IPS-20b (cell line): Measurements from ENCODE around the gene FOXJ3.

Experiments
- H3K27ac ChIP-seq: one replicate; pipeline ENCODE4 v1.5.1; 2013; ENCODE audit warnings: low read length
- H3K27me3 ChIP-seq: 2 replicates; pipeline ENCODE4 v1.6.1; 2013; ENCODE audit warnings: mild to moderate bottlenecking, low read length, inconsistent platforms; ENCODE audit not compliant: insufficient read depth
- H3K36me3 ChIP-seq: 2 replicates; pipeline ENCODE4 v1.6.1; 2013; ENCODE audit warnings: low read depth, mild to moderate bottlenecking, inconsistent platforms, low read length, moderate library complexity; ENCODE audit not compliant: insufficient read depth
- H3K4me1 ChIP-seq: 2 replicates; pipeline ENCODE4 v1.6.1; 2013; ENCODE audit warnings: mild to moderate bottlenecking, control low read depth, inconsistent platforms, low read length, moderate library complexity; ENCODE audit not compliant: insufficient read depth
- H3K4me3 ChIP-seq: 2 replicates; pipeline ENCODE4 v1.5.1; 2013; ENCODE audit warnings: mild to moderate bottlenecking, low read length, inconsistent platforms
- H3K9ac ChIP-seq: 2 replicates; pipeline ENCODE4 v1.6.1; 2013; ENCODE audit warnings: low read depth, mild to moderate bottlenecking, inconsistent platforms, low read length, moderate library complexity
- H3K9me3 ChIP-seq: 2 replicates; pipeline ENCODE4 v1.6.1; 2013; ENCODE audit warnings: mild to moderate bottlenecking, low read depth, low read length, inconsistent platforms; ENCODE audit not compliant: insufficient read depth

FOXJ3 gene

DNA sequence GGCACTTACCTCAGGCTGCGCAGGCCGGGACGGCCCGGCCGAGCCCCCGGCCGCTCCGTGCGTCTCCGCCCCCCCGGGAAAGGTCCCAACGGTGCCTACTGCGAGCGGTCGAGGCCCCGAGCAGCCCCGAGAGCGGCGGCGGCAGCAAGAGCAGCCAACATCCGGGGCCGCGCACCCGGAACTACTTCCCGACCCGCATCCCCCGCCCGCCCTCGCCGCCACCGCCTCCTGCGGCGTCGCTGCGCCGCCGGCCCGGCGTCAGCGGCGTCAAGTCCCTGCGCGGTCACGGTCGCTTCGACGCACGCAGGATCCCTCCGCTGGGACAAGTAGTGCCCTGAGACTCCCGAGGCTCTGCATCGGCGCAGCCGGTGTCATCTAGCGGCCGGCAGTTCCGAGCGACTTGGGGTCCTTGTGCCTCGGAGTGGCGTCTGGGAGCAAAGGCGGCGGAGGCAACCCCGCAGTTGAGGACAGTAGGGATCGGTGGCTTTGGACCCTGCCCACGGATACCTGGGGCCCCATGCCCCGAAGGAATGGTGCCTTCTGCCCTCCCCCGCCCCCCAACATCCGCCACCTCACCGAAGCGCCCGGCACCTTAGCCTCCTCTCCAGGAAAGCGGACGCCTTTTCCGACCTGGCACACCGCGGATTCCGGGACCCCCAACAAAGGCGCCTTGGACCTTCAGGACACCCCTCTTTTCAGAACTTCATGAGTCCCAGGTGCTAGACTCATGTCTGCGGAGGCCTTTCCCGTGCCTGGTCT is at the start of gene FOXJ3:
TSS of gene FOXJ3 (minus strand) at position 186 of the 759 bp plus-strand sequence. CDS start 24,142 bp downstream, outside the sequence.
- peaks cover 18% of the 10 kb centered on the region for H3K4me1 ChIP-seq
- H3K27ac ChIP-seq, result peak within 1 kb of the TSS; percentile 83
- no peaks in the 10 kb centered on the region for H3K9me3 ChIP-seq
- H3K27me3 ChIP-seq, result no peaks in the 10 kb centered on the region
- peak within 1 kb of the TSS; percentile 98 for H3K4me3 ChIP-seq
- peak within 1 kb of the TSS; percentile 92 for H3K9ac ChIP-seq
- H3K36me3 ChIP-seq, result no peaks in the 10 kb centered on the region

DNA sequence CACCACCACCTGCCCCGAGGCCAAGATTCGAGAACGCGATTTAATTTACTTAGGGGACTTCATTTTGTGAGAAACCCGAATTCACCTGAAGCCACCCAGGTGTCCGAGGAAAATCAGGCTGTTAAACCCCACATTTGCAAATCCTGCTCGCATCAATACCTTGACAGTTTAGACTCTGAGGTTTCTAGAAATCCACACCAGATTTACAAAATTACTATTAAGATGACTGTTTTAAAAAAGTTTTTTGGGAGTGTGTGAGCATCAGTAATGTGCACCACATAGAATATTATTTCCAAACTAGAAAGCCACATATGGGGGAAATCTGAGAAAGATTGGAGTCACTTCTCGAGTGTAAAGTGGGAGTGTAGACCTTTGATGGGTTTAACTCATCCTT is 46.2 kb upstream of the FOXJ3 start:
- no peak overlapping the region for H3K27ac ChIP-seq
- no peaks in the 10 kb centered on the region for H3K36me3 ChIP-seq
- H3K9ac ChIP-seq, result peak overlapping the region; percentile 45; the same call in 1 of the 2 replicates
- peak overlapping the region; percentile 76 for H3K4me3 ChIP-seq
- no peaks in the 10 kb centered on the region for H3K4me1 ChIP-seq
- H3K27me3 ChIP-seq, result peaks cover 50% of the 10 kb centered on the region
- H3K9me3 ChIP-seq, result no peaks in the 10 kb centered on the region

DNA sequence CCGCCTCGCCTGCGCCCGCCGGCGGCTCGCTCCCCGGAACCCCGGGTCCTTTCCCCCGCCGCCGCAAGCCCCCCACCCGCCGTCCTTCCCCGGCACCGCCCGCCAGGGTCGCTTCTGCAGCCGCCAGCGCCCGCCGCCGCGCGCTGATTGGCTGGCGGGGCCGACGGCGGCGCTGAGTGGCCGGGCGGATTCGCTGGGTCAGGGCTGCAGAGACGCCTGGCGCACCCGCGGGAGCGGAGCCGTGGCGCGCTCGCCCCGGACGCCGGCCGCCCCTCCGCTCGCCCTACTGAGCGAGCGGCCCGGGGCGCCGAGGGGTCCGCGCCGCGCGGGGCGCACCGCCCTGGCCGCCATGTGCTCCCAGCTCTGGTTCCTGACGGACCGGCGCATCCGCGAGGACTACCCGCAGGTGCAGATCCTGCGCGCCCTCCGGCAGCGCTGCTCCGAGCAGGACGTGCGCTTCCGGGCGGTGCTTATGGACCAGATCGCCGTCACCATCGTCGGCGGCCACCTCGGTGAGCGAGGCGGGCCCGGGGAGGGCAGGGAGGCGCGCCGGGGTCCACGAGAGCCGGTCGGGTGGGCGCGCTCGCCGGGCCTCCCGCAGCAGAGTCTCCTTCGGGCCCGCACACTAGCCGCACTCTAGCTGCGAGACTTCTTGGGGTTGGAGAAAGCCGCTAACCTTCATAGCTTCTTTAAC is 45.7 kb upstream of the FOXJ3 start, which contains the start of gene RIMKLA:
TSS of gene RIMKLA (plus strand) at position 207 of the 694 bp plus-strand sequence. CDS start at position 350, 143 bp downstream.
- Histone ChIP-seq H3K4me1 (no peaks in the 10 kb centered on the region), H3K27ac (no peak within 1 kb of the TSS), H3K4me3 (peak within 1 kb of the TSS; percentile 80), H3K36me3 (no peaks in the 10 kb centered on the region), H3K9ac (peak within 1 kb of the TSS; percentile 60; the same call in 1 of the 2 replicates), H3K27me3 (peaks cover 50% of the 10 kb centered on the region), H3K9me3 (no peaks in the 10 kb centered on the region)

DNA sequence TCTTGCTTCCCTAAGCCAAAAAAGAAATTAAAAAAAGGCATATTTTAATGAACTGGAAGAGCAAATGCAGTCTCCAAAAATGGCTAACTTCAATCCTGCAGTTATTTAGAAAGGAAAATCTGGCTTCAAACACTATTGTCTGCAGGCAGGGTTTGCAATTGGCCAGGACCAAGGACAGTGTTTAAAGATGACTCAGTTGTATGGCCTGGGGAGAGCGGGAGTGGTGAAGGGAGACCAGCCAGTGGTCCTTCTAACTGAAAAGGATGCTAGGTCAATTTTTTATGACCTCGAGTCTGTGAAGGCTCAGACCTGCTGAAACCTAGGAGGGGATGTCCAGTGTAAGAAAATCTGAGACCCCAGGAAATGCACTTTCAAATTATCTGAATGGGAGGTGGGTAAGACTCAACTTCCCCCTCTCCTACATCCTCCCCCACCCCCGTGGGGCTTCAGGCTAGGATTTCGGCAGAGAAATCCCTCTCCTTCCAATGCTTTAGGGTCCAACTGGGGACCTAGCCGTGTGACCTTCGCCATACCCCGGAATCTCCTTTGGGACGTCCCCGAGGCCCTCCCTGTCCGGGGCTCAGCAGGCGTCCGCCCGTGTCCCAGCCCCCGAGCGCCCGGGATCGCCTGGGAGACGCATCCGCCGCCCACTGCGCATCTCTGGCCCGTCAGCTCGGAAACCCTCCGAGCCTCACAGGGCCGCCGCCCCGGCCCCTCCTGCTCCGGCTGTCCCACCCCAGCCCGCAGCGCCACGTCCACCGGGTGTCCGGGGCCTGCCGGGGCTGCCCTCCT is 45.0 kb upstream of the FOXJ3 start:
- Histone ChIP-seq H3K27me3 (peaks cover 50% of the 10 kb centered on the region), H3K36me3 (no peaks in the 10 kb centered on the region), H3K4me3 (peak overlapping the region; percentile 80), H3K9ac (peak overlapping the region; percentile 60; the same call in 1 of the 2 replicates), H3K9me3 (no peaks in the 10 kb centered on the region), H3K4me1 (no peaks in the 10 kb centered on the region), H3K27ac (no peak overlapping the region)

DNA sequence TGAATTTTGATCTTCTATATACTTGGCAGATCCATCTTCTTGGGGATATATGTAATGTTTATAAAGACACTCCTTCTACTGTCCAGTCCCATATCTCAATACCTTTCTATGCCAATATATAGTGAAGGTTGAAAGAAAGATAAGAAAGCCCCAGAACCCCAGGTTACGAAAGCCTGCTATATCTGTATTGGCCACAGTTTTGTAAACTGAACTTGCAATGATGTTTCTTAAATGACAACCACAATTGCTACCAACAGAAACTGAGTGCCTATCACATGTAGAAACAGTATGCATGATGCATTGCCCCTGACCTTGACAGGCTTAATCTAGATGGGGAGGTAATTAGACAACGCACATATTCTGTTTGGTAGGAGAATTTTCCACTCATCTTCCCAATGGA is 37.8 kb upstream of the FOXJ3 start:
- Histone ChIP-seq H3K9ac (no peak overlapping the region), H3K9me3 (no peaks in the 10 kb centered on the region), H3K27ac (no peak overlapping the region), H3K4me3 (no peak overlapping the region), H3K4me1 (no peaks in the 10 kb centered on the region), H3K36me3 (no peaks in the 10 kb centered on the region), H3K27me3 (peaks cover 14% of the 10 kb centered on the region; the same call in 1 of the 2 replicates)

DNA sequence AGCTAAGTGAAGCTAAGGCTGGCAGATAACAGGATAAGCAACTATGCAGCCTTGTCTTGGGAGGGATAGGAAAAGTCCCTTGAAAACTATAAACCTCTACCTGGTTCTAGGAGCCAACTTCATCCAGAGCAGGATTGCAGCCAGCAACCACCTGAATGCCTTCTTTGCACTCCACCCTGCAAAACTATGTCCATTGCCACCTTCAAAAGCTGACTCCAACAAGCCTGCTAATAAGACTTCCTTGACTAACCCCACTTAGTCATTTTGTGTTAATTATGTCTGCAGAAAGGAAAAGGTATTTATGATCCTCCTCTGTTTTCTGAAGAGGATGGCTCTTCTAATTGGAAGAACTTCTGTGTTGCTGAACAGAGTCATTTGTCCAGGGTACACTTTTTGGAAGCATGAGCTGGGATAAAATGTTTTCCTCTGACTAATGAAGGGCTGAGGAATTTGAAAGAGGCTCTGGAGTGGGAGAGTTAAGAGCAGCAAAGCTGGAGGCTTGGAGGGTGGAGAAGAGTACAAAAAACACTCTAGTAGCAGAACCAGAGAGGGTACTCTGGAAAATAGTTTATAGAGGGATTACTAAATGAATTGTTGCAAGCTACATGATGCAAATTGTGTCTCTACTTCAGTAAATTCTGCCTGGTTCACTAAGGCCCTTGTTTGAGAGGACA is 36.0 kb upstream of the FOXJ3 start:
- Histone ChIP-seq H3K27me3 (0 out of 2 replicates have a peak, but pooled peaks cover 14% of the 10 kb centered on the region), H3K27ac (no peak overlapping the region), H3K9me3 (no peaks in the 10 kb centered on the region), H3K4me1 (no peaks in the 10 kb centered on the region), H3K9ac (no peak overlapping the region), H3K4me3 (no peak overlapping the region), H3K36me3 (no peaks in the 10 kb centered on the region)

DNA sequence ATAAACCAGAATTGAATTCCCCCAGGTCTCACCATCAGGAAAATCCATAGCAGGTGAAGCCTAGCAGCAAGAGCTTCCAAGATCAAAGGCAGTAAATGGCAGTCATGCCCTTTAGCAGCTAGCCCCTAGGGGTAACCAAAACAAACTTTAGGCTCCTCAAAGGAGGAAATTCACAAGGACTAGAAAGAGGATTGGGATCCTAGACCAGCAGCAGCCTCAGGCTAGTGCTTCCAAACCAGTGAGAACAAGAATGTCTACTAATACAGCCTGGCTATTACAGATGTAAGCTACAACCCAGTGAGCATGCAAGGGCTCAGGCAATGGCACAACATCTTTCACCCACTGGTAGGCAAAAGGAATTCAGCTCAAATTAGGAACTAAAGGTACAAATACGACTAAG is 34.4 kb upstream of the FOXJ3 start:
- H3K4me3 ChIP-seq, result no peak overlapping the region
- H3K27ac ChIP-seq, result no peak overlapping the region
- H3K4me1 ChIP-seq, result no peaks in the 10 kb centered on the region
- no peaks in the 10 kb centered on the region for H3K9me3 ChIP-seq
- H3K27me3 ChIP-seq, result 0 out of 2 replicates have a peak, but pooled peaks cover 14% of the 10 kb centered on the region
- H3K9ac ChIP-seq, result no peak overlapping the region
- H3K36me3 ChIP-seq, result no peaks in the 10 kb centered on the region

DNA sequence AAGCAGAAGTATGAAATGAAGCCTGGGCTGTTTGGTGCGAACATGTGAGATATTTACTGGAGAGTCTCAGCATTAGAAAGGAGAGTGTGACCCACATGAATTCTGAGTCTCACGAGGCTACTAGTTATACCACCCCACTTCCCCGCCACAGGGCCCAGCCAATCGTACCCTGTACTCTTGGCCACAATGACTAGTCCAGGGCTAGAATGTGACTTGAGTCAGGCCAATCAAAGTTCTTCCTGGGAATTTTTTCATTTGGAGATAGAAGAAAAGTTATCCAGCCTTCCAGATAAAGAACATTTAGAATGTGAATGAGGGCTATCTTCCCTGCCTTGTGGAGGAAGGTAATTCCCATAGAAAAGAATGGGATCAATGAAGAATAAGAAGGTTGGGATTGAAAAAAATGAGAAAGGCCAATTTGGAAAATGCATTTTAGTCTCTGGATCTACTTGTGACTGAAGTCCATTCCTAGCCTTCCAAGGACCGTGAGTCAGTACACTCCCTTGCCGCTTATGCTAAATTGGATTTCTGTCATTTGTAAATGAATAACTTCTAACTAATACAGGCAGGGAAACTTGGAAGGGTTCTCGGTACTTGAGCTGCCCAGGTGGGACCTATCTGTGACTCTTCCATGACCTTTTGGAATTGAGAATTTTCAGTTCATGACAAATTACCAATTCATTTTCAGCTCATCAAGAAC is 33.2 kb upstream of the FOXJ3 start:
- Histone ChIP-seq H3K9ac (no peak overlapping the region), H3K27me3 (0 out of 2 replicates have a peak, but pooled peaks cover 14% of the 10 kb centered on the region), H3K36me3 (no peaks in the 10 kb centered on the region), H3K4me1 (no peaks in the 10 kb centered on the region), H3K9me3 (no peaks in the 10 kb centered on the region), H3K27ac (no peak overlapping the region), H3K4me3 (no peak overlapping the region)

DNA sequence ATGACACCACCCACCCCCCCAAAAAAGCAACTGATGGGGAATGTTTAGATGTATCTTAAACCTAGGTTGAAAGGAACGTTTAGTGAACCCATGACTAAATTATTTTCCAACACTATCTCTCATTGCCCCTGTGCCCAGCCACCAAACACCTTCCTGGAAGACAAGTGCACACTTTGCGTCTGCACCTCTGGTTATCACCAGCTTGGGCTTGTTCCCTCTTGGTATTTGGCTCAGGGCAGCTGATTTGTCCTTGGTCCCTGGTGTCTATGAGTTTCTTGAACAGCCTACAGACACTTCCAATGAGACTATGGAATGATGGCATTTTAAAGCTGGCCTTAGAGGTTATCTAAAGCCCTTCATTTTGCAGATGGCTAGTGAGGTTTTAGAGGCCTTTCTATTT is 30.1 kb upstream of the FOXJ3 start:
- Histone ChIP-seq H3K27me3 (0 out of 2 replicates have a peak, but pooled peaks cover 1% of the 10 kb centered on the region), H3K9ac (no peak overlapping the region), H3K4me3 (no peak overlapping the region)

DNA sequence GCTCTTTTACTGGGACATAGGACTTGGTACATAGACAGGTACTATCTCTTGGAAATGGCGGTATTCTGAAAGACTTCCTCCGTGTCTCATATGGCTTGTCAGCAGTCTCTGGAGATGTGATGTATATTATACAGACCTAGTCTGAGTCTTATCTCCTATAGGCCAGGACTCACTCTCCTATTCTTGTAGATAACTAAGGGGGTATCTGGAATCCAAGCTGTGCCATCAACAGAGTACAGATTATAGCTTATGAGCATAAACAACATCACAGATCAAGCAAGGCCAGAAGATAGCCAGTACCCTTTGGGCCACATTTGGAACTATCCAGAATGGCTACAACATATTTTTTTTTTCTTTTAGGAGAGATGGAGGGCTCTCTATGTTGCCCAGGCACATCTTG is 29.5 kb upstream of the FOXJ3 start:
- Histone ChIP-seq H3K9me3 (no peaks in the 10 kb centered on the region), H3K4me1 (no peaks in the 10 kb centered on the region), H3K27me3 (no peaks in the 10 kb centered on the region), H3K4me3 (no peak overlapping the region), H3K27ac (no peak overlapping the region), H3K36me3 (no peaks in the 10 kb centered on the region), H3K9ac (no peak overlapping the region)

More for the DNA sequence above, 30.1 kb upstream of the FOXJ3 start:
- Histone ChIP-seq H3K9me3 (no peaks in the 10 kb centered on the region), H3K36me3 (no peaks in the 10 kb centered on the region), H3K27ac (no peak overlapping the region), H3K4me1 (no peaks in the 10 kb centered on the region)
